Body of pancreas (tissue), 4 donors: Measurements from ENCODE around the gene FBLN5.

Source experiments
- CTCF ChIP-seq, 7 experiments: fragments of 450-650 bp in 4 of 7; fragments of 200-600 bp in 3 of 7; sonication (generic) in 3 of 7; IDR thresholded peaks; one replicate each; pipeline ENCODE4 v1.5.1; 2016 to 2019; ENCODE audit warnings: antibody characterized with exemption in 7 of 7
- POLR2A ChIP-seq, 3 donors: fragments of 450-650 bp; IDR thresholded peaks; one replicate each; pipeline ENCODE4 v1.6.1; 2016; ENCODE audit warnings: antibody characterized with exemption in 3 of 3, mild to moderate bottlenecking in 2 of 3

- TF ChIP-seq CTCF (IDR thresholded peaks at IDR 0.05) (no peak), POLR2A (IDR thresholded peaks at IDR 0.05) (no peak)
Measured at GRCh38 chr14:91839749-91840148, 107.7 kb downstream of the FBLN5 start.
